Measurements from ENCODE around the gene AQP11.
"Not testable (repeated sequence)": the region's sequence is repeated elsewhere in the genome, so short reads cannot be mapped to it uniquely, and the experiment has no call there.

The AQP11 gene

GRCh38 chr11:77568916-77569675, 20.7 kb upstream of the AQP11 start:
- no peak for TF ChIP-seq CTCF (IDR thresholded peaks at IDR 0.05; ENCODE audit: low read length, missing control alignments)
- DNase-seq (ENCODE audit: low read depth): no peak
- no peak overlapping the region for H3K4me3 ChIP-seq (replicated peaks; ENCODE audit: low read depth, low read length)

DNA sequence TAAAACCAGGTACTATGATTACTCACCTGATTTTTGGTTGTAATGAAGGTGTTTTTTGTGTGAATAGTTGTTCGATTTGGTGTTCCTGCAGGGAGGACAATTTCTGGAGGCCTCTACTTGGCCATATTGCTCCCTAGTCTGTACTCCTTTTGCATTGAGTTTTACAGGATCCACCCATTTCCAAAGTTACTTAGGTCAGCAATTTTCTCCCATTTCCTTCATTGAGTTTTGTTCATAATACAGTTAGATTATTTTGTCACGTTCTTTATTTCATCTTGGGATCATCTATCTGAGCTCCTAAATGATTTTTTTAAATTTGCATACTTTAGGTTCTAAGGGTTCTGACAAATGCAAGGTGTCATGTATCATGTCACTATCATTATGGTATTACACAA, 20.1 kb upstream of the AQP11 start:
- no peak for TF ChIP-seq CTCF (IDR thresholded peaks at IDR 0.05; ENCODE audit: low read length, missing control alignments)
- no peak overlapping the region for H3K4me3 ChIP-seq (replicated peaks; ENCODE audit: low read depth, low read length)
- no peak for DNase-seq (ENCODE audit: low read depth)

- H3K4me3 ChIP-seq (replicated peaks; ENCODE audit: low read depth, low read length); DNase-seq (ENCODE audit: low read depth): not testable (repeated sequence)
These were observed 18.9 kb upstream of the AQP11 start for GRCh38 chr11:77570896-77571295.

- not testable (repeated sequence) for H3K4me3 ChIP-seq (replicated peaks; ENCODE audit: low read depth, low read length); DNase-seq (ENCODE audit: low read depth)
These were observed 14.3 kb upstream of the AQP11 start for GRCh38 chr11:77575428-77575827.

- no peak for DNase-seq (ENCODE audit: low read depth)
- no peak for TF ChIP-seq CTCF (IDR thresholded peaks at IDR 0.05; ENCODE audit: low read length, missing control alignments)
- H3K4me3 ChIP-seq (replicated peaks; ENCODE audit: low read depth, low read length): no peak overlapping the region
These were observed 8.9 kb upstream of the AQP11 start for GRCh38 chr11:77580712-77581337.

GRCh38 chr11:77589181-77589520, 602 bp upstream of the AQP11 start:
- peak; percentile 8 for DNase-seq (ENCODE audit: low read depth)
- no peak for TF ChIP-seq CTCF (IDR thresholded peaks at IDR 0.05; ENCODE audit: low read length, missing control alignments)
- H3K4me3 ChIP-seq (replicated peaks; ENCODE audit: low read depth, low read length): peak overlapping the region; percentile 71

DNA sequence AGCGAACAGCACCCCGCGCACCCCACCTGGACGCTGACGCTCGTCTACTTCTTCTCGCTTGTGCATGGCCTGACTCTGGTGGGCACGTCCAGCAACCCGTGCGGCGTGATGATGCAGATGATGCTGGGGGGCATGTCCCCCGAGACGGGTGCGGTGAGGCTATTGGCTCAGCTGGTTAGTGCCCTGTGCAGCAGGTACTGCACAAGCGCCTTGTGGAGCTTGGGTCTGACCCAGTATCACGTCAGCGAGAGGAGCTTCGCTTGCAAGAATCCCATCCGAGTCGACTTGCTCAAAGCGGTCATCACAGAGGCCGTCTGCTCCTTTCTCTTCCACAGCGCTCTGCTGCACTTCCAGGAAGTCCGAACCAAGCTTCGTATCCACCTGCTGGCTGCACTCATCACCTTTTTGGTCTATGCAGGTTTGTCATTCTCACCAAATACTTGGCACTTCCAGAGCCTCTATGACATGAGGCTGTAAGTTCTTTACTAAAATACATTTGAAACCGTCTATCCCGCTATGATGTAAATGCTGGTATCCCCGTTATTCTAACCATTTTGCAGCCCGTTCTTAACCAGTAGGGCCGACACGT, 535 bp downstream of the AQP11 start:
- peak overlapping the region; percentile 71 for H3K4me3 ChIP-seq (replicated peaks; ENCODE audit: low read depth, low read length)
- TF ChIP-seq CTCF (IDR thresholded peaks at IDR 0.05; ENCODE audit: low read length, missing control alignments): no peak
- peak; percentile 29 for DNase-seq (ENCODE audit: low read depth)

DNA sequence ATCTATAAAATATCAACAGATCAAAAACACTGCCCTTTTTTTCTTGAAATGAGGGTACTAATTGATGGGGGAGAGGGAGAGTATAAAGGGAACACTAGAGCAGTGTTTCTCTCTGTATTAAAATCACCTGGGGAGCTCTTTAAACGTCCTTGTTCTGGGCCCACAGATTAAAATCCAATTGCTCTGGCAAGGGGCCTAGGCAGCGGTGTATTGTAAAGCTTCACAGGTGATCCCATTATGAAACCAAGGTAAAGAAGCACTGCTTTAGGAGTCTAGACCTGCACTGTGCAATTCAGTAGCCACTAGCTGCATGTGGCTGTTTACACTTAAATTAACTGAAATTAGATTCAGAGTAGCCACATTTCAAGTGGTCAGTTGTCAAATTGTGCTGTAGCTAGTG, 3.0 kb downstream of the AQP11 start:
- no peak overlapping the region for H3K4me3 ChIP-seq (replicated peaks; ENCODE audit: low read depth, low read length)
- no peak for TF ChIP-seq CTCF (IDR thresholded peaks at IDR 0.05; ENCODE audit: low read length, missing control alignments)
- DNase-seq (ENCODE audit: low read depth): no peak
